ENCODE measurements around the gene ERBIN. TPM values are rescaled to one million over a fixed set of nuclear protein-coding genes. Genes with fewer than 3 reads are reported as not detected.

The ERBIN gene
- total and polyA plus RNA-seq, 2 of the 8 experiments (the other 6 are each of a cell fraction or from before 2014, with no cell fraction given) = 7.7 to 33.2 TPM

- TF ChIP-seq CHD7 (IDR thresholded peaks at IDR 0.05; ENCODE audit: insufficient replicate concordance, low read length) (no peak), TEAD4 (IDR thresholded peaks at IDR 0.05; ENCODE audit: low read depth, low read length) (no peak), RXRA (IDR thresholded peaks at IDR 0.05; ENCODE audit: insufficient read depth, low read depth, low read length) (no peak), TCF12 (IDR thresholded peaks at IDR 0.05; ENCODE audit: low read depth, low read length) (no peak), POLR2AphosphoS5 (IDR thresholded peaks at IDR 0.05; ENCODE audit: low read depth, low read length) (no peak), TAF7 (optimal IDR thresholded peaks at IDR 0.05; ENCODE audit: borderline replicate concordance, low read depth, low read length) (no peak), ASH2L (IDR thresholded peaks at IDR 0.05; ENCODE audit: low read length) (no peak)
These were observed 45.3 kb downstream of the ERBIN start (continued) for GRCh38 chr5:65971643-65972042.
